Neural cell (in vitro differentiated cells): ENCODE results near the gene SLC25A26.

Experiments used
- CTCF ChIP-seq: fragments of 450-650 bp; IDR thresholded peaks from 2 replicates; pipeline ENCODE4 v1.5.1; 2014; ENCODE audit warnings: antibody characterized with exemption, mild to moderate bottlenecking, moderate library complexity; ENCODE audit not compliant: poor library complexity, severe bottlenecking
- POLR2AphosphoS5 ChIP-seq: IDR thresholded peaks from 2 replicates; pipeline ENCODE4 v1.6.1; 2012

DNA sequence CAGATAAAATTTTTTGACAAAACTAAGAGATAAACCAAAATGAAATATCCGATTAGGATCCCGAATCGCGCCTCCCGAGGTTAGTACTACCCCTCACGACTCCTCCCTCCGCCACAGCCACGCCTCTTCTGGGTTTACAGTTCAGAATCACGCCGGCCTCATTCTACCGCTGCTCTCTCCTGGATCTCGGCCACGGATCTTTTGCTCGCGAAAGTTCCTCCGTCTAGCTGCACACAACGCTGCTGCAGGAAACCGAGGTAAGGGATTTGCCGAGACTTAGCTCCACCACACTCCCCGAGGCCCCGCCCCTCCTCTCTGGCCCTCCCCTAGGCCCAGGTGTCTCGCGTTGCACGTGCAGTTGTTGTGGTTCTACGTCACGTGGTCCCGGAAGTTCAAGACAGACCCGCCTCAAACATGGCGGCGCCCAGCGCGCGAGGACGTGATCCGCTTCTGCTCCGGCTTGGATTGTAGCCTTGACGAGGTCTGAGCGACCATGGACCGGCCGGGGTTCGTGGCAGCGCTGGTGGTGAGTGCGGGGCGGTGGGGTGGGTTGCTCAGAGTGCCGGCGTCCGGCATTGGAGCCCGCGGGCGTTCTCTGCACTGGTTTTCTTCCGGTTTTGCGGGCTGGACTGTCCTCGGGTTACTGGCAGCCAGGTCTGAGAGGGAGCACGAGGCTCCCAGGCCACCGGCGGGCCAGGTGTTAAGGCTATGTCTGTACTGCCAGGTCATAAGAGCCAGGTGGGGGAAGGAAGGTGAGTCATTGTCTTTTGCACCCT, at the start of gene SLC25A26:
- TF ChIP-seq CTCF (peak; percentile 15), POLR2AphosphoS5 (peak; percentile 82)
